ENCODE measurements around the gene NEURL1.
"Not testable (repeated sequence)": the region's sequence is repeated elsewhere in the genome, so short reads cannot be mapped to it uniquely, and the experiment has no call there.

The NEURL1 gene

DNA sequence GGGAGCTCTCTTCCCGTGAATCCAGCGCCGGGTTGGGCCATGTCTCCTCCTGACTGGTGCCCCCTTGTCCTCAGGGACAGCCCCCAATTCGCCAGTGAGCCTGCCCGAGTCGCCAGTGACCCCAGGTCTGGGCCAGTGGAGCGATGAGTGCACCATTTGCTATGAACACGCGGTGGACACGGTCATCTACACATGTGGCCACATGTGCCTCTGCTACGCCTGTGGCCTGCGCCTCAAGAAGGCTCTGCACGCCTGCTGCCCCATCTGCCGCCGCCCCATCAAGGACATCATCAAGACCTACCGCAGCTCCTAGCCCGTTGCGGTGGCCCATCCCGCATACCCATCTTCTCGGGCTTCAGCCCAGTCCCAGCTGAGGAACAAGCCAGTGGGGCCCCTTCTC is 96.6 kb downstream of the NEURL1 start:
- no peak for DNase-seq

GRCh38 chr10:103590744-103591291 is 97.3 kb downstream of the NEURL1 start:
- no peak for DNase-seq

- peak; percentile 28 for DNase-seq
Observed at GRCh38 chr10:103592186-103593021, 98.9 kb downstream of the NEURL1 start.

DNA sequence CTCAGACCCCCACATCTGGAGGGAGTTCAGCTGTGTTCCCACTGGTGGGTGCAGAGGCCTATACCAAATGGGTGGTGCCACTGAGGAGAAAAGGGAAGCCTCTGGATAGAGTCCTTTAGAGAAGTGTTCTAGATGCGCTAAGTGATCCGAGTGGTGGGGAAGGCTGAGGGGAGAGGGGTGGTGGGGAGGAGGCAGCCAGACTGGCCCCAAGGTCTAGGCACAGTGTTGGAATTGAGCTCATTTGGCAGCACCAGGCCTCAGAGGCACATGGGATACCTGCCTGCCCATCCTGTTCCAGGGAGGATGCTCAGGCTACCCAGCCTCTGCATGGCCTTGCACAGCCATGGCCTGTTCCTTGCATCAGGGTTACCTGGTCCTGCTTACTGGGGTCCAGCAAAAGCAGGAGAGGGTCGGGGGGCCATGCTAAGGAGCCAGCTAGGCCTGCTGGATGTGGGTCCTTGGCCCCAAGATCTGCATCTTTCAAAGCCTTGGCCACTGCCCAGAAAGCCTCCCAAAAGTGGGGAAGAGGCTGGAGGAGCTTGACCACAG is 99.6 kb downstream of the NEURL1 start:
- DNase-seq, result no peak

GRCh38 chr10:103595933-103596726 is 102.6 kb downstream of the NEURL1 start:
- DNase-seq, result no peak

DNA sequence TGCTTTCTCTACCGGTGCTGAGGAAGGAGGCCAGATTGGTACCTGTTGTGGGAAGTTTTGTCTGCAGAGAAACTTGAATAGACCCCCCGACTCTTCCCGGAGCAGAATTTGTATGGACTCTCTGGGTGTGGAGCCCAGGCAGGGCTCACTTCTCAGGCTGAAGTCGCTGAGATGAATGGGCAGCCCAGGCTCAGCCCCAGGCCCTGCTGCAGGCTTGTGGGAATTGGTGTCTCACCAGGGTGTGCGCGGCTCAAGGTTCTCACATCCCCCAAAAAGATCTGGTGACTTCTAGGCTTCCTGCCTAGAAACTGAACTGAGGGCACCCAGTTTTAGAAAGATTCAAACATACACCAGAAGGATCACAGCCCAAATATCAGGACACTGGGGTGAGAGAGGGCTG is 103.5 kb downstream of the NEURL1 start:
- DNase-seq, result no peak

DNA sequence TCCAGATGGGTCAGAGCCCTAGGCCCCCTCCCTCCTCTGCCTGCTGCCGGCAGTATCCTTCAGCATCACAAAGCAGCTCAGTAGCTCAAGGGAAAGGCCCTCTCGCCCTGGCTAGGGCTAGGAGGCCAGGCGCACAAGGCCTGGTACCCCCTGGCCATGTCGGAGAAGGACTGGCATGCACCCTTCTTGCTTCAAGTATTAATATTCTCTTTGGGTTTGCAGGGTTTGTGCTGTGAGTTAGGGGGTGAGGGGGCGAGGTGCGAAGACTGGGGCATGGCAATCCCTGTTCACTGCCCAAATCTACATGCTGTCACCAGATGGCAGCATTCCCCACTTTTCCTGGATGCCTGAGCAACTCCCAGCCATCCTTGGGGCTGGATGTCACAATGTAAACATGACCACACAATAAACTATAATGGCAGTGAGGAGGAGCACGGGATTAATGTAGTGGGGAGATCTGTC is 105.2 kb downstream of the NEURL1 start:
- no peak for DNase-seq

DNA sequence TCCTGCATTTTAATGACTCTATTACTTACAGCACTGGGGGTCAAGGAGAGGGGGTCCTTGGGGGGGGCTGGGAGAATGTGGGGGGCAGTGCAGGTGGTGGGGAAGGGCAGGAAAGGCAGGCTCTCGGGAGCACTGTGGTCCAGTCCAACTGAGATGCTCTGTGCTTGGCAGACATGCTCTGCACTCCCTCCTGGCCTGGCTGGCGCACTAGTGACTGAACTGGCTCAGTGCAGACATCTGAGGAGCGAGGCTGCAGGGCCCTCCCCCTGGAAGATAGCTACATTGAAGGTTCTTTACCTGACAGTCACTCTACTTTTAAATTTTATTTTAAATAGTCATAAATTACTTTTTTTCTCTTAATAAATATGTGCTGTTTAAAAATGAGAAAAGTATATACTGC is 105.7 kb downstream of the NEURL1 start:
- DNase-seq, result no peak

GRCh38 chr10:103599907-103600306 is 106.4 kb downstream of the NEURL1 start:
- no peak for DNase-seq

DNA sequence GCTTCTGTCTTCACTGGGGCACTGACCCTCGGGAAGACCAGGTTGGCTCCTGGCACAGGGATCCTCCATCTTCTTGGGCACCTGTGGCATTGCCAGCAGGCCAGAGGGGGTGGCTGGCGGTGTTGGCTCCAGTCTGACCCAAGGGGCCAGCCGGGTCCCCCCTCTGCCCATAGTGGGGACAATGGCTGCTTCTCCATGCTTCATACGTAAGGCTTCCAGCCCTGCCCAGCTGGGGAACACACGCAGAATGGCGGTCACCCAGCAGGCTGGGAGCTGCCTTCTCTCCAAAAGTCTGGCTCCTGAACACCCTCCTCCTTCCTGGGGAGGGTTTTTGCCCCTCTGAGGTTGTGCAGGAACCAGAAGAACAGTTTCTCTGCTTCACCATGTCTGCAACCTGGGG is 106.8 kb downstream of the NEURL1 start:
- no peak for DNase-seq

DNA sequence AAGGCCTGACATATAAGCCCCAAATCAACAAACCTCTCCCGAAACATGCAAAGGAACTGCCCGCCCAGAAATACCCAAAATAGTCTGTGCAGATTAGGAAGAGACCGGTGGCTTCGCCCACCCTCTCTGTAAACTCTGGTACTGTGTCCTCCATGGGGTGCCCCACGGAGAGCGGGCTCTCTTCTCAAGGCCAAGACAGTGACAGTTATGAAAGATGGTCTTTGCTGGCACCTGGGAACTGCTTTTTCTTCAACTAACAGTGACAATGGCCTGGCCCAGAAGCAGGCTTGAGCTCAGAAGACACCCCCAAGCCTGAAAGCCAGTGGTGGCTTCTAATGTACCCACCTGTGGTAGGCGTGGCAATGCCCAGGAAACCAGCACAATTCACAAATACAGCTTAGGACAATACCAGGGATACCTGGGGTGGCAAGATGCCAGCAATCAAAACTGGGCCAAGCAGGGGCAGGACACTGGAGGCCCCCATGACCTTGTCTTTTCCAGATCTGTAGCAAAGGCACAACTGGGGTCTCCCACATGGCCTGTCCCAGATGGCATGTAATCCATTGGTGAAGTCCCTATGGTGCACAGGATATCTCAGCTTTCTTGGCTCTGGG is 107.6 kb downstream of the NEURL1 start:
- no peak for DNase-seq

- DNase-seq, result no peak
Observed at GRCh38 chr10:103602028-103602851, 108.7 kb downstream of the NEURL1 start.

GRCh38 chr10:103602852-103603155 is 109.3 kb downstream of the NEURL1 start:
- no peak for DNase-seq

DNA sequence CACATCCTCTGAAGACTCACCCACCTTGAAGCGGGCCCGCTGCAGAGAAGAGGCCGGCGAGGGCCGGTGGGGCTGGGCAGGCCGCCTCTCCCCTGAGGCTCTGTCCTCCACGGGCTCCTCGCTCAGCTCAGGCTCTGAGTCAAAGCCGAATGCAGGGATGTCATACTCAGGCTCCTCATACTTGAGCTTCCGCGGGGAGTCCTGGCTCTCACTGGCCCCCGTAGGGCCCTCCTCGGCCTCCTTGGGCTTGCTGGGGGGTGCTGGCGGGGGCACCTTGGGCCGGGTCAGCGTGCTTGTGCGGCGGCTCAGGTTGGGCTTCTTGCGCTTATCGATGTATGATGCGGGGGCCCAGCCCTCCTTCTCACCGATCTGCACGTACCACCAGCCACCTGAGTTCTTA is 109.9 kb downstream of the NEURL1 start:
- DNase-seq, result no peak

DNA sequence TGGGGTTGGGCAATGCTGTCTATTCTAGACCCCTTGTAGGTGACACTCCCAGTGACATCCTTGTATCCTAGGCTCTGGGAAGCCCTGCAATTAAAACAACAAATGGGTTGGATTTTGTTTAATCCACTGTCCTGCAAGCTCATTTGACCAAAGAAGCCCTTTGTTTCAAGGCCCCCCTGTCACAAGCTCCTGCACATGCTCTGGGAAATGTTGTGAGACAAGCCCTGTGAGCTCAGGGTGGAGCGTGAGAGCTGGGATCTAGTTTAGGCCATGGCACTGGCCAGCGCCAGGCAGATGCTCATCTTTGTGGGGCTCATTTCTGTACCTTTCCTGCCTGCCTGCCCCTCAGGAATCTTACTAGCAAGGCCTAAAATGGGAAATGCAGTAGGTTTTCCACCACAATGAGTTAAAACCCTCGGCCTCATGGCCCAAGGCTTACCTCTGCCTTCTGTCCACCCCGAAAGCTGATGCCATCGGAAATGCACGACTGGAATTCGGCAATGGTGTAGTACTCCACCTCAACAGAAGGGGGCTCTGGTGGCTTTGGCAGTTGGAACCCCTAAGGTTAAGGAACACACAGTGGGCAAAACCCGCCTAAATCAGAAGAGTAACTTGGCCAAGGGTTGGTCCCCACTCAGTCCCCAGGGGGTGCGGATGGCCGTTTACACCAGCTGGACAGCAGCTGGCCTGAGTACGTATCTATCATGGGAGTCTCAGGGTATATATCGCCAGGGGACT is 112.0 kb downstream of the NEURL1 start:
- peak; percentile 37 for DNase-seq

GRCh38 chr10:103606097-103606438 is 112.6 kb downstream of the NEURL1 start:
- DNase-seq, result not testable (repeated sequence)

GRCh38 chr10:103607051-103607450 is 113.5 kb downstream of the NEURL1 start:
- not testable (repeated sequence) for DNase-seq

GRCh38 chr10:103608056-103608455 is 114.6 kb downstream of the NEURL1 start:
- not testable (repeated sequence) for DNase-seq

DNA sequence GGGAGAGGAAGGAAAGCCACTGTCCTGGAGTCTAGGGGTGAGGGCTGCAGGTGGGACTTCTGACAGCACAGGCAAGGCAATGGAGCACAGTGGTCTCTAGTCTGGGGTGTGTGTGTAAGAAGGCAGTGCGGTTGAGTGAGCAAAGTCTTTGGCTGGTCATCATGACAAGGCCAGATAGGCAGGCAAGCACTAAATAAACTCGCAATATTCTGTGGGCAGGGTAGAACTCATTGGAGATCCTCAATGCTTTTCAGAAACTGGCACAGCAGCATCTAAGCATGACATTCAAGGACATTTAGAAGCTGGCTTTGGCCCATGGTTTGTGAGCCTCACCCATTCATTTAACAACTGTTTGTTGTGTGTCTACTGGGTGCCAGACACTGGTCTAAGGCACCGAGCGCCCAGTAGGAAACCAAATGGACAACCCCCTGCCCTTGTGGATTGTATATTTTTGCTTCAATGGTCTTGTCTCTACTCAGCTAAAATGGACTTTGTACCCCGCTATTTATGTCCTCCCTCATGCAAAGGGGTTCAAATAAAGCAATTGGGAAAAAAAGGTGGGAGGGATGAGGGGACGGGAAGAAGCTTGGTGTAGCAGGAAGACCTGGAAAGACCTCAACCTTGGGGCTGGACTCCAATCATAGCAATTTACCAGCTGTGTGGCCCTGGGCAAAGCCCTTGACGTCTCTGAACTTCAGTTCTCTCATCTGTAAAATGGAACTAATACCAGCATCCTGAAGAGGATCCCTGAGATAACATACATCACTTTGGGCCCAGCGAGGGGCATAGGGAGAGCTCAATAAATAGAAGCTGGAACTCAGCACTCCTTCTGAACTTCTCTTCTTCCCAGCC is 116.0 kb downstream of the NEURL1 start:
- no peak for DNase-seq

DNA sequence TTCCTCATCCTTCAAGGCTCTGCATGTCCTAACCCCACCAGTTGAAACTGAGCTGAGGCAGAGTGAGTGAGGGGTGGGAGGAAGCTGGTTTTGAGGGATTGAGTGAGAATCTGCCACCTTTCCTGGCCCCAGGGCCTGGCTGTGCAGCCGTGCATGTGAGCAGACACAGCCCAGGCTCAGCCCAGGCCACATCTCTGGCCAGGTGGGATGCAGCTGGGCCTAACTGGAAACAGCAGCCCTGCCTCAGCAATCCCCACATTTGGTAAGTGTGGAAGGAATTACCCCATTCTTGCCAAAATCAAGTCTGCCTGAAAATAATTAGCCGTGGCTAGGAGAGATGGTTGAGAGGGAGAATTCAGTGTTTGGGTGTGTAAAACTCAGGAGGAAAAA is 116.6 kb downstream of the NEURL1 start:
- DNase-seq, result no peak
